Stimulated activated effector memory CD8-positive, alpha-beta T cell treated with anti-CD3 and anti-CD28 coated beads, Interleukin-12 subunit alpha, Interleukin-12 subunit beta, amount 100 ng/mL, for 72 hours (primary cell): ENCODE results near the gene ING5.

Source experiments
- ATAC-seq: fragments of 150-1000 bp; cut with Tn5 transposase; 2 replicates; pipeline ENCODE4 v1.10.0; 2021
- DNase-seq, 2 donors: peaks; one replicate each; pipeline ENCODE4 v3.0.0; 2021 to 2022; ENCODE audit warnings: low spot score in 2 of 2
- H3K27ac Mint-ChIP-seq: one replicate; pipeline ENCODE4 v1.8.0; 2022; ENCODE audit warnings: mild to moderate bottlenecking, mixed read lengths
- H3K36me3 Mint-ChIP-seq: one replicate; pipeline ENCODE4 v1.8.0; 2022; ENCODE audit warnings: mild to moderate bottlenecking, mixed read lengths
- H3K4me1 Mint-ChIP-seq: one replicate; pipeline ENCODE4 v1.8.0; 2022; ENCODE audit warnings: mixed read lengths
- H3K4me3 Mint-ChIP-seq: one replicate; pipeline ENCODE4 v1.8.0; 2022; ENCODE audit warnings: mild to moderate bottlenecking, mixed read lengths
- H3K9me3 Mint-ChIP-seq: one replicate; pipeline ENCODE4 v1.8.0; 2022; ENCODE audit warnings: mixed read lengths

The ING5 gene

GRCh38 chr2:241680827-241681599 is 20.8 kb upstream of the ING5 start:
- Mint-ChIP-seq H3K4me3 (no peak overlapping the region), H3K36me3 (peaks cover 99% of the 10 kb centered on the region), H3K27ac (peak overlapping the region; percentile 38), H3K9me3 (no peaks in the 10 kb centered on the region), H3K4me1 (peaks cover 14% of the 10 kb centered on the region)
- ATAC-seq (no peak), DNase-seq (no peak)

- DNase-seq (no peak), ATAC-seq (peak; percentile 6)
- peaks cover 25% of the 10 kb centered on the region for H3K4me1 Mint-ChIP-seq
- peaks cover 82% of the 10 kb centered on the region for H3K36me3 Mint-ChIP-seq
- peak overlapping the region; percentile 91 for H3K4me3 Mint-ChIP-seq
- H3K9me3 Mint-ChIP-seq, result no peaks in the 10 kb centered on the region
- peak overlapping the region; percentile 96 for H3K27ac Mint-ChIP-seq
These were observed 15.6 kb upstream of the ING5 start for GRCh38 chr2:241686324-241686649.

- Mint-ChIP-seq H3K4me1 (peaks cover 25% of the 10 kb centered on the region), H3K4me3 (peak within 1 kb of the TSS; percentile 91)
- peak; percentile 95 to 97 for DNase-seq
These were observed 15.0 kb upstream of the ING5 start, which contains the start of gene DTYMK for GRCh38 chr2:241686650-241687425. Gene DTYMK, minus strand, starts transcription at chr2:241686815. Its CDS starts 32 bp downstream, at chr2:241686783.

GRCh38 chr2:241689306-241689705 is 12.5 kb upstream of the ING5 start:
- H3K36me3 Mint-ChIP-seq, result peaks cover 82% of the 10 kb centered on the region
- ATAC-seq, result no peak
- peak overlapping the region; percentile 26 for H3K27ac Mint-ChIP-seq
- H3K9me3 Mint-ChIP-seq, result no peaks in the 10 kb centered on the region
- peak overlapping the region; percentile 91 for H3K4me3 Mint-ChIP-seq
- H3K4me1 Mint-ChIP-seq, result peaks cover 22% of the 10 kb centered on the region
- no peak for DNase-seq

More at GRCh38 chr2:241686650-241687425, 15.0 kb upstream of the ING5 start, which contains the start of gene DTYMK:
- Mint-ChIP-seq H3K36me3 (peaks cover 82% of the 10 kb centered on the region), H3K9me3 (no peaks in the 10 kb centered on the region), H3K27ac (peak within 1 kb of the TSS; percentile 96)
- peak; percentile 97 for ATAC-seq

DNA sequence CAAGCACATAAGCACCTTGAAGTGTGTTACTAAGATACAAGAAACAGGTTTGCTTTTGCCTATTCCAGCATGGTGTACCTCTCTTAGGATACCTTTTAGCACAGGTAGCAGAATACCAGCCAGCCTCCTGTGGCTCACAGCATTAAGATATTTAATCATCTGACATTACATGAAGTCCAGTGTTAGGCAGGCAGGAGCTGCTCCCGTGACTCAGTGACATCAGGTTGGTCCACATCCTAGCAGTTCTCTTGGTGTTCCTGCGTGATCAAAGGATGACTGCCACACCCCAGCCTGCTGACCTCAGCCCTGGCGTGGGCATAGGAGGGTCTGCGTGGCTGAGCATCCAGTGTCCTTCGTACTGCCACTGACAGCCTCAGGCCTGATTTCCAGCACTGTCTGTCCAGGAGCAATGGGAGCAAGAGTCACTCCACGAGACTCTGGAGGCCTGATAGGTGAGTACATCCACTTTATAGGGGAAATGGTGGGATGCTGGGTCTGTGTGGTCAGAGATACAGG is 11.6 kb upstream of the ING5 start:
- Mint-ChIP-seq H3K36me3 (peaks cover 82% of the 10 kb centered on the region), H3K27ac (no peak overlapping the region), H3K4me1 (peaks cover 16% of the 10 kb centered on the region), H3K4me3 (no peak overlapping the region), H3K9me3 (no peaks in the 10 kb centered on the region)
- ATAC-seq (no peak), DNase-seq (no peak)

DNA sequence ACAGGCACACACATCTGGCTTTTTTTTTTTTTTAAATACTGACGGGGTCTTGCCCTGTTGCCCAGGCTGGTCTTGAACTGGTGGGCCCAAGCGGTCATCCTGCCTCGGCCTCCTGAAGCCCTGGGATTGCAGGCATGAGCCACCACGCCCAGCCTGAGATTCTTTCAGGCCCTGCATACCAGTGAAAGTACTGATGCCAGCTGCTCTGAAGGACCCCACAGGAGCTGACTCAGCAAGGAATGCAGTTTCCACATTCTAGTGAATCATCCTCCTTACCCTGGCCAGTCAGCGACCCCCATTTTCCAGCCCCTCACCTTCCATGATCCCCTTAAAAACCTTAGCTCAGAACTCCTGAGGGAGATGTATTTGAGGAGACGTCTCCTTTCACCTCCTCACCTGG is 9.4 kb upstream of the ING5 start:
- ATAC-seq (no peak), DNase-seq (no peak)
- Mint-ChIP-seq H3K9me3 (no peaks in the 10 kb centered on the region), H3K36me3 (peaks cover 70% of the 10 kb centered on the region), H3K27ac (no peak overlapping the region), H3K4me1 (peaks cover 16% of the 10 kb centered on the region), H3K4me3 (no peak overlapping the region)

DNA sequence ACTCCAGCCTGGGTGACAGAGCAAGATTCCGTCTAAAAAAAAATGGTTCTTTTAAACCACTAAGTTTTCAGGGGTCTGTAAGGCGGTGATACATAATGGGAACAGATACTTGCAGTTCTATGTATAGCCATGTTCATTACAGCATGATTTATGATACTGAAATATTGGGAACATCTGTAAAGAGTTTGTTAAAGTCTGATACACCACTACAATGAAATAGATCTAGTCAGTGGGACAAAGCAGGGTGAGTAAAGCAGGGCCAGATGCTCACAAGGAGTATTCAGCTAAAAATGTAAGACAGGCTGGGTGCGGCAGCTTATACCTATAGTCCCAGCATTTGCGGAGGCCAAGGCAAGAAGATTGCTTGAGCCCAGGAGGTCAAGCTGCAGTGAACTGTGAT is 6.2 kb upstream of the ING5 start:
- ATAC-seq, result no peak
- Mint-ChIP-seq H3K36me3 (peaks cover 61% of the 10 kb centered on the region), H3K27ac (peak overlapping the region; percentile 1), H3K9me3 (no peaks in the 10 kb centered on the region), H3K4me3 (no peak overlapping the region), H3K4me1 (peaks cover under 1% of the 10 kb centered on the region)
- DNase-seq, result no peak

DNA sequence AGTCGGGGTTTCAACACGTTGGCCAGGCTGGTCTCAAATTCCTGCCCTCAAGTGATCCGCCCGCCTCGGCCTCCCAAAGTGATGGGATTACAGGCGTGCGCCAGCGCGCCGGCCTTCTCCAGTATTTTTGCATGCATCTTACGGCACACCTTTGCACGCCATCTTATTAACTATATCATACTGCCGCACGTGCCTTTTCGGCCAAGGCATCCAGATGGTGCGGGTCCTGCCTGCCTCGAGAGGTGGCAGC is 765 bp upstream of the ING5 start:
- H3K36me3 Mint-ChIP-seq, result peaks cover 52% of the 10 kb centered on the region

GRCh38 chr2:241702155-241703031 is 554 bp downstream of the ING5 start:
- ATAC-seq (peak; percentile 77), DNase-seq (peak; percentile 88 to 95)
- Mint-ChIP-seq H3K9me3 (no peaks in the 10 kb centered on the region), H3K36me3 (peaks cover 65% of the 10 kb centered on the region), H3K4me3 (peak overlapping the region; percentile 85), H3K4me1 (peaks cover 26% of the 10 kb centered on the region), H3K27ac (peak overlapping the region; percentile 85)

More for the DNA sequence above, 765 bp upstream of the ING5 start:
- peak overlapping the region; percentile 91 for H3K27ac Mint-ChIP-seq
- H3K4me3 Mint-ChIP-seq, result peak overlapping the region; percentile 85
- ATAC-seq (no peak), DNase-seq (no peak)
- peaks cover 26% of the 10 kb centered on the region for H3K4me1 Mint-ChIP-seq
- H3K9me3 Mint-ChIP-seq, result no peaks in the 10 kb centered on the region

- no peak for DNase-seq
- H3K9me3 Mint-ChIP-seq, result no peaks in the 10 kb centered on the region
- H3K27ac Mint-ChIP-seq, result peak overlapping the region; percentile 85
- H3K4me1 Mint-ChIP-seq, result peaks cover 26% of the 10 kb centered on the region
- H3K4me3 Mint-ChIP-seq, result peak overlapping the region; percentile 85
- H3K36me3 Mint-ChIP-seq, result peaks cover 69% of the 10 kb centered on the region
- no peak for ATAC-seq
These were observed 1.3 kb downstream of the ING5 start for GRCh38 chr2:241703032-241703604.

DNA sequence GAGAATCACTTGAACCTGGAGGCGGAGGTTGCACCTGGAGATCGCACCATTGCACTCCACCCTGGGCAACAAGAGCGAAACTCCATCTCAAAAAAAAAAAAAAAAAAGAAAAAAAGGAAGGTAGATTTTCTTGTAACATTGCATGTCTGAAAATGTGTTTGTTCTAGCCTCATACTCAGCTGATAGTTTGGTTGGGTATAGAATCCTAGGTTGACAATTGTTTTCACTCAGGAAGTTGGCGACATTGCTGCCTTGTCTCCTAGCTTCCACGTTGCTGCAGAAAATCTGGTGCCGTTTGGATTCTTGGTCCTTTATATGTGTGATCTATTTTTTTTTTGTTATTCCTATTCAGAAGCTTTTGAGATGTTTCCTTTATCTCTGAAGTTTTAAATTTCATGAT is 4.7 kb downstream of the ING5 start:
- Mint-ChIP-seq H3K4me3 (no peak overlapping the region), H3K4me1 (peaks cover 27% of the 10 kb centered on the region), H3K27ac (no peak overlapping the region), H3K36me3 (peaks cover 89% of the 10 kb centered on the region), H3K9me3 (no peaks in the 10 kb centered on the region)
- DNase-seq (no peak), ATAC-seq (no peak)

- Mint-ChIP-seq H3K4me1 (peaks cover 15% of the 10 kb centered on the region), H3K36me3 (peaks cover 100% of the 10 kb centered on the region), H3K4me3 (no peak overlapping the region), H3K27ac (no peak overlapping the region), H3K9me3 (no peaks in the 10 kb centered on the region)
- ATAC-seq (no peak), DNase-seq (no peak)
These were observed 7.0 kb downstream of the ING5 start for GRCh38 chr2:241708879-241709278.

DNA sequence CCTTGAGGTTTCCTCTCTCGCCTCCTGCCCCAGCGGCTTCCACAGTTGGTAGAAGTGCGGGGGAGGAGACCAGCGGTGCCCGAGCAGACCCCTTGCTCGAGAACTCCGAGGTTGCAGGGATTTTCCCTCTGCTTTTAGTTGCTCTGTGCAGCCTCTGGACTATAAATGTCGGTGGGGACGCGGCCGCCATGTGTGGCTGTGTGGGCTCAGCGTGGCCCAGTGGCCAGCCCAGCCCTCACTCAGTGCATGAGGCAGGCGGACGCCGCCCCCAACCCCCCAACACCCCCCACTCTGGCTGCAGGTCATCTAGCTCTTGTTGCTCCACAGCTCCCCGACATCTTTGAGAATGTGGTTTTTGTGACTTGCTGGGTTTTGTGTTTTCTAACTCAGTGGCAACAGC is 17.3 kb downstream of the ING5 start:
- ATAC-seq (no peak), DNase-seq (no peak)
- Mint-ChIP-seq H3K36me3 (peaks cover 87% of the 10 kb centered on the region), H3K4me3 (no peak overlapping the region), H3K4me1 (peaks cover 6% of the 10 kb centered on the region), H3K9me3 (no peaks in the 10 kb centered on the region), H3K27ac (no peak overlapping the region)

DNA sequence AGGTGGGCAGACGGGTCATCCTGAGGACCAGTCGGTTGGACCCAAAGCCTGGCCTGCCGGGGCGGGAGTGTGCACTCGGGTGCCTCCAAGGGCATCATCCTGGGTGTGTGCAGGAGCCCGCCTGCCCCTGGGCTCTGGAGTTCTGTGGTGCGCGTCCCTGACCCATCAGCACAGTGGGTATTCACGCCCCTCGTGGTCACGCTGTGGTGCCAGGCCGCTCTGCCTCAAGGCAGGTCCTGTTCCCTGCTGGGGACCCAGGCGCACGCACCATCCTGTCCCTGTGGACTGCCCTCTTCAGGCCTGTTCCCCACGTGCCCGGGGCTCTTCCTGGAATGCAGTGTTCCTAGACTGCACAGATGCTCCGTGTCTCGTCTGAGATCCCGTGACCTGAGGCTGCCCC is 18.3 kb downstream of the ING5 start:
- H3K9me3 Mint-ChIP-seq, result no peaks in the 10 kb centered on the region
- peaks cover 79% of the 10 kb centered on the region for H3K36me3 Mint-ChIP-seq
- H3K4me1 Mint-ChIP-seq, result peaks cover 6% of the 10 kb centered on the region
- no peak overlapping the region for H3K4me3 Mint-ChIP-seq
- DNase-seq (no peak), ATAC-seq (no peak)
- H3K27ac Mint-ChIP-seq, result no peak overlapping the region

GRCh38 chr2:241720560-241720959 is 18.7 kb downstream of the ING5 start:
- no peak for ATAC-seq
- no peak overlapping the region for H3K4me3 Mint-ChIP-seq
- no peak for DNase-seq
- H3K27ac Mint-ChIP-seq, result no peak overlapping the region
- H3K36me3 Mint-ChIP-seq, result peaks cover 75% of the 10 kb centered on the region
- H3K4me1 Mint-ChIP-seq, result peaks cover 6% of the 10 kb centered on the region
- no peaks in the 10 kb centered on the region for H3K9me3 Mint-ChIP-seq
